NB4 (cell line): Measurements from ENCODE around the gene DIAPH3.

Experiments
- MYC ChIP-seq: IDR thresholded peaks from 2 replicates; pipeline ENCODE4 v1.6.1; 2011; ENCODE audit warnings: low read depth, low read length
- POLR2A ChIP-seq: IDR thresholded peaks from 2 replicates; pipeline ENCODE4 v1.6.1; 2011; ENCODE audit warnings: mild to moderate bottlenecking; ENCODE audit not compliant: insufficient read length; ENCODE audit errors: extremely low read depth
- TF ChIP-seq, protein P1 (sequence below): IDR thresholded peaks from one replicate; pipeline ENCODE4 v1.5.1; 2012; ENCODE audit warnings: low read depth, low read length
- TF ChIP-seq, protein P2 (sequence below): IDR thresholded peaks from 2 replicates; pipeline ENCODE4 v1.6.1; 2011; ENCODE audit warnings: low read depth, low read length

DNA sequence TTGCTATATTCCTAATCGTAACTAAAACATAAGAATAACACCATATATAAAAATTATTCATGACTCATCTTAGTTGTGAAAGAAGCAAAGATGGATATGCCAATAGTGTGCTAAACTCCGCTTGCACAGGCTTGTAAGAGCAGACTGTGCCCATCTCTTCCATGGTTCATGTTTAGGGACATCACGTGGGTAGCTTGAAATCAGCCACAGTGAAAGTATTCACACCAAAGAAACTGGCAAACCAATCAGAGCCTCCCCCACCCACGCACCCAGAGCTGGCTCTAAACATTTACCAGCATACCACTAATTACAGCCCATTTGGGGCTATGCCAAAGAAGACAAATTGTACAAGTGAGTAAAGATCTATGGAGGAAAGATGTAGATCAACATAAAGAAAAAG lies 147.5 kb downstream of the DIAPH3 start:
- TF ChIP-seq, protein P1, sequence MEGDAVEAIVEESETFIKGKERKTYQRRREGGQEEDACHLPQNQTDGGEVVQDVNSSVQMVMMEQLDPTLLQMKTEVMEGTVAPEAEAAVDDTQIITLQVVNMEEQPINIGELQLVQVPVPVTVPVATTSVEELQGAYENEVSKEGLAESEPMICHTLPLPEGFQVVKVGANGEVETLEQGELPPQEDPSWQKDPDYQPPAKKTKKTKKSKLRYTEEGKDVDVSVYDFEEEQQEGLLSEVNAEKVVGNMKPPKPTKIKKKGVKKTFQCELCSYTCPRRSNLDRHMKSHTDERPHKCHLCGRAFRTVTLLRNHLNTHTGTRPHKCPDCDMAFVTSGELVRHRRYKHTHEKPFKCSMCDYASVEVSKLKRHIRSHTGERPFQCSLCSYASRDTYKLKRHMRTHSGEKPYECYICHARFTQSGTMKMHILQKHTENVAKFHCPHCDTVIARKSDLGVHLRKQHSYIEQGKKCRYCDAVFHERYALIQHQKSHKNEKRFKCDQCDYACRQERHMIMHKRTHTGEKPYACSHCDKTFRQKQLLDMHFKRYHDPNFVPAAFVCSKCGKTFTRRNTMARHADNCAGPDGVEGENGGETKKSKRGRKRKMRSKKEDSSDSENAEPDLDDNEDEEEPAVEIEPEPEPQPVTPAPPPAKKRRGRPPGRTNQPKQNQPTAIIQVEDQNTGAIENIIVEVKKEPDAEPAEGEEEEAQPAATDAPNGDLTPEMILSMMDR = no peak
- TF ChIP-seq MYC (no peak), POLR2A (no peak)
- TF ChIP-seq, protein P2, sequence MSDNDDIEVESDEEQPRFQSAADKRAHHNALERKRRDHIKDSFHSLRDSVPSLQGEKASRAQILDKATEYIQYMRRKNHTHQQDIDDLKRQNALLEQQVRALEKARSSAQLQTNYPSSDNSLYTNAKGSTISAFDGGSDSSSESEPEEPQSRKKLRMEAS = no peak
